Fibroblast of lung (primary cell): ENCODE results near the gene STRADB.

Experiments used
- EZH2 ChIP-seq: IDR thresholded peaks from 2 replicates; pipeline ENCODE4 v1.5.1; 2012; ENCODE audit warnings: low read length, control low read depth, mild to moderate bottlenecking; ENCODE audit errors: missing control alignments
- TF ChIP-seq, protein P1 (sequence below), 2 donors: IDR thresholded peaks in 1 of 2; conservative IDR thresholded peaks in 1 of 2; 1 replicate in 1 of 2; 2 replicates in 1 of 2; pipeline ENCODE4 v1.5.1; 2011 to 2012; ENCODE audit warnings: low read length in 2 of 2, control low read depth in 1 of 2, inconsistent platforms in 1 of 2, low read depth in 1 of 2, mild to moderate bottlenecking in 1 of 2

DNA sequence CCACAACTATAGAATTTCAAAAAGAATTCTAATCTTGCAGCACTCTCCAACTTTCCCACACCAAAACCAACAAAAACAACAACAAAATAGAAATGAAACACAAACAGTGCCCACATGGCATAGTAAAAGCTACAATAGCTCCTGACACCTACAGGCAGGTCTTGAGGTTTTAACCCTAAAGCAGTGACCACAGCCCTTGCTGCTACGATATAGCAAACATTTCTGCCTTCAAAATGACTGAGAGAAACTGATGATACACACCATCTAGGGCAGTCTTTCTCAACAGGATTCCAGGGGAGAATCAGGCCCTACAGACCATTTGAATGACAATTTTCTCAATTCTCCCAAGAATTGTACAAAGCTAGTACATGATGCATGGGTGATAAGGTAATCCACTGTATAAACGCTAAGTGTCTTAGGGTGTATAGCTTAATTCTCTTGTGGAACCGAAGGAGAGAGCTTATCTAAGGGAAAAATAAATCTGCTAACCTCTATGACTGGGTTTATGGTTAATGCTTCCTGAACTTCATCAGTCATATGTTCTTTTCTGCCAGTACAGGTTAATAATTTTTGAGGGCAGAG lies 46.8 kb upstream of the STRADB start:
- TF ChIP-seq, protein P1, sequence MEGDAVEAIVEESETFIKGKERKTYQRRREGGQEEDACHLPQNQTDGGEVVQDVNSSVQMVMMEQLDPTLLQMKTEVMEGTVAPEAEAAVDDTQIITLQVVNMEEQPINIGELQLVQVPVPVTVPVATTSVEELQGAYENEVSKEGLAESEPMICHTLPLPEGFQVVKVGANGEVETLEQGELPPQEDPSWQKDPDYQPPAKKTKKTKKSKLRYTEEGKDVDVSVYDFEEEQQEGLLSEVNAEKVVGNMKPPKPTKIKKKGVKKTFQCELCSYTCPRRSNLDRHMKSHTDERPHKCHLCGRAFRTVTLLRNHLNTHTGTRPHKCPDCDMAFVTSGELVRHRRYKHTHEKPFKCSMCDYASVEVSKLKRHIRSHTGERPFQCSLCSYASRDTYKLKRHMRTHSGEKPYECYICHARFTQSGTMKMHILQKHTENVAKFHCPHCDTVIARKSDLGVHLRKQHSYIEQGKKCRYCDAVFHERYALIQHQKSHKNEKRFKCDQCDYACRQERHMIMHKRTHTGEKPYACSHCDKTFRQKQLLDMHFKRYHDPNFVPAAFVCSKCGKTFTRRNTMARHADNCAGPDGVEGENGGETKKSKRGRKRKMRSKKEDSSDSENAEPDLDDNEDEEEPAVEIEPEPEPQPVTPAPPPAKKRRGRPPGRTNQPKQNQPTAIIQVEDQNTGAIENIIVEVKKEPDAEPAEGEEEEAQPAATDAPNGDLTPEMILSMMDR (conservative IDR thresholded peaks at IDR 0.05 in 1 of 2, IDR thresholded peaks at IDR 0.05 in 1 of 2; ENCODE audit: low read depth in 1 of 2, low read length in 2 of 2), result no peak
- no peak for TF ChIP-seq EZH2
